Lung (tissue), 12 donors: ENCODE measurements around the gene DPP8. TPM values are rescaled to one million over a fixed set of nuclear protein-coding genes. Genes with fewer than 3 reads are reported as not detected.
A peak's percentile ranks its signal among the peaks of the same experiment; 100 is the strongest.

ENCODE experiments used
- ATAC-seq: fragments of 200-7000 bp; cut with Tn5 transposase; one replicate; pipeline ENCODE4 v1.9.1; 2020; ENCODE audit warnings: moderate number of reproducible peaks; ENCODE audit not compliant: insufficient read depth, low FRiP score
- DNase-seq, 3 donors: peaks; one replicate each; pipeline ENCODE4 v3.0.0-alpha.2; 2013 to 2017
- H3K27ac ChIP-seq, 2 donors: one replicate each; pipeline ENCODE4 v1.5.1; 2013; ENCODE audit warnings: mild to moderate bottlenecking in 2 of 2, moderate library complexity in 2 of 2, control low read depth in 1 of 2, inconsistent platforms in 1 of 2, low read depth in 1 of 2, low read length in 1 of 2
- H3K27me3 ChIP-seq, 3 donors: one replicate each; pipeline ENCODE4 v1.5.1; 2013; ENCODE audit warnings: low read length in 2 of 3; ENCODE audit not compliant: control insufficient read depth in 3 of 3, insufficient read depth in 3 of 3
- H3K36me3 ChIP-seq, 4 donors: one replicate each; pipeline ENCODE4 v1.5.1; 2013; ENCODE audit warnings: low read length in 4 of 4, mild to moderate bottlenecking in 1 of 4, moderate library complexity in 1 of 4; ENCODE audit not compliant: control insufficient read depth in 4 of 4, insufficient read depth in 4 of 4
- H3K4me1 ChIP-seq, 5 donors: one replicate each; pipeline ENCODE4 v1.5.1; 2013; ENCODE audit warnings: low read length in 5 of 5, mild to moderate bottlenecking in 2 of 5, moderate library complexity in 1 of 5; ENCODE audit not compliant: control insufficient read depth in 5 of 5, insufficient read depth in 5 of 5
- H3K4me3 ChIP-seq: one replicate; pipeline ENCODE4 v1.5.1; 2013; ENCODE audit warnings: mild to moderate bottlenecking, control low read depth, moderate library complexity
- H3K9ac ChIP-seq, 2 donors: one replicate each; pipeline ENCODE4 v1.5.1; 2013; ENCODE audit warnings: low read length in 2 of 2, control low read depth in 1 of 2; ENCODE audit not compliant: insufficient read depth in 1 of 2
- H3K9me3 ChIP-seq, 4 donors: one replicate each; pipeline ENCODE4 v1.5.1; 2013; ENCODE audit warnings: low read length in 3 of 4, mild to moderate bottlenecking in 1 of 4, moderate library complexity in 1 of 4; ENCODE audit not compliant: control insufficient read depth in 4 of 4, insufficient read depth in 3 of 4
- CTCF ChIP-seq: IDR thresholded peaks from 2 replicates; pipeline ENCODE4 v1.5.1; 2012; ENCODE audit warnings: mild to moderate bottlenecking; ENCODE audit errors: control extremely low read depth, extremely low read depth
- WGBS, 2 donors: extraction: QIAGEN DNeasy Blood & Tissue Kit; methylation state at CpG; one replicate each; pipeline ENCODE4 v1.1.7; 2013; 5-methylcytosine and 5-hydroxymethylcytosine counted together
- polyA plus RNA-seq, 2 donors: library from polyadenylated mRNA; stranded (reverse); fragments of 200-250 nt; gene quantifications; one replicate each; pipeline ENCODE4 v1.2.1, GENCODE V29; 2013
- total RNA-seq, 2 donors: library from RNA; depleted of rRNA in 1 of 2; stranded (reverse); fragments of >200 nt in 1 of 2; gene quantifications; one replicate each; pipeline ENCODE4 v1.2.1, GENCODE V29; 2014 to 2021
- donor health status: control.
- donor health status: control.
- donor health status: Bipolar disorder and iron deficiency.
- donor health status: healthy.
- donor health status: DM: yes; HTN: yes; CAD: no.

Gene DPP8
- total and polyA plus RNA-seq, 4 donors, result 7.6 to 51.4 (median 24.6) TPM

GRCh38 chr15:65521350-65521749, 3.9 kb upstream of the DPP8 start:
- H3K9ac ChIP-seq, result no peak overlapping the region
- H3K27me3 ChIP-seq, result no peaks in the 10 kb centered on the region
- no peak overlapping the region for H3K27ac ChIP-seq
- peaks cover 0 to 5% (median 0%) of the 10 kb centered on the region in 4 donors for H3K36me3 ChIP-seq
- ATAC-seq, result no peak
- H3K4me3 ChIP-seq, result no peak overlapping the region
- DNase-seq, result peak; percentile 83 to 95 (median 90)
- peaks cover 2 to 44% (median 5%) of the 10 kb centered on the region in 5 donors for H3K4me1 ChIP-seq
- no peak for TF ChIP-seq CTCF
- no peaks in the 10 kb centered on the region for H3K9me3 ChIP-seq
- 77 to 83% methylated on average over 7 of the region's 7 CpGs for WGBS, 2 donors

- Histone ChIP-seq H3K9me3 (no peaks in the 10 kb centered on the region), H3K4me3 (no peak overlapping the region), H3K36me3 (peaks cover 0 to 7% (median 2%) of the 10 kb centered on the region in 4 donors), H3K4me1 (peaks cover 0 to 35% (median 13%) of the 10 kb centered on the region in 5 donors), H3K27ac (no peak overlapping the region), H3K27me3 (no peaks in the 10 kb centered on the region), H3K9ac (no peak overlapping the region)
- ATAC-seq (no peak), DNase-seq (no peak)
- TF ChIP-seq CTCF, result no peak
- 89 to 92% methylated on average over 4 of the region's 4 CpGs for WGBS, 2 donors
Measured at GRCh38 chr15:65518633-65519285, 1.3 kb upstream of the DPP8 start.

GRCh38 chr15:65517866-65518207, 348 bp upstream of the DPP8 start:
- Histone ChIP-seq H3K36me3 (peaks cover 0 to 7% (median 2%) of the 10 kb centered on the region in 4 donors), H3K9me3 (no peaks in the 10 kb centered on the region), H3K27me3 (no peaks in the 10 kb centered on the region), H3K9ac (no peak overlapping the region), H3K4me3 (no peak overlapping the region), H3K4me1 (peaks cover 0 to 34% (median 13%) of the 10 kb centered on the region in 5 donors), H3K27ac (peak overlapping the region in 1 of 2 donors; percentile 37)
- no peak for TF ChIP-seq CTCF
- WGBS, 2 donors, result 34 to 38% methylated on average over 8 of the region's 8 CpGs
- ATAC-seq (no peak), DNase-seq (no peak)
